Gastrocnemius medialis (tissue), 4 donors: ENCODE data around the gene SEPHS1. TPM values are rescaled to one million over a fixed set of nuclear protein-coding genes. Genes with fewer than 3 reads are reported as not detected.
A peak's percentile ranks its signal among the peaks of the same experiment; 100 is the strongest.
"Not testable (repeated sequence)": the region's sequence is repeated elsewhere in the genome, so short reads cannot be mapped to it uniquely, and the experiment has no call there.

Source experiments
- ATAC-seq, 2 donors: fragments of 150-250 bp; one replicate each; pipeline ENCODE4 v1.9.1; 2016
- DNase-seq, 2 donors: peaks; one replicate each; pipeline ENCODE4 v3.0.0-alpha.2; 2019
- H3K27ac ChIP-seq, 4 donors: fragments of 200-600 bp; sonication (generic); 1 replicate in 1 of 4; 2 replicates in 3 of 4; pipeline ENCODE4 v1.5.1; 2016 to 2018; ENCODE audit warnings: mild to moderate bottlenecking in 2 of 4, moderate library complexity in 1 of 4
- H3K27me3 ChIP-seq, 3 donors: fragments of 200-600 bp; sonication (generic) in 2 of 3; 1 replicate in 1 of 3; 2 replicates in 2 of 3; pipeline versions ENCODE4 v1.5.1 to v1.6.0; 2016 to 2019; ENCODE audit warnings: mild to moderate bottlenecking in 1 of 3, moderate library complexity in 1 of 3
- H3K36me3 ChIP-seq, 2 donors: fragments of 200-600 bp; sonication (generic) in 1 of 2; one replicate each; pipeline ENCODE4 v1.5.1; 2017 to 2018
- H3K4me1 ChIP-seq, 2 donors: fragments of 200-600 bp; sonication (generic) in 1 of 2; one replicate each; pipeline ENCODE4 v1.5.1; 2016 to 2017; ENCODE audit warnings: mild to moderate bottlenecking in 2 of 2
- H3K4me3 ChIP-seq, 4 donors: fragments of 200-600 bp; sonication (generic) in 3 of 4; 1 replicate in 1 of 4; 2 replicates in 3 of 4; pipeline ENCODE4 v1.5.1; 2016 to 2019; ENCODE audit warnings: mild to moderate bottlenecking in 2 of 4
- H3K9me3 ChIP-seq, 3 donors: fragments of 200-600 bp; sonication (generic) in 2 of 3; 1 replicate in 1 of 3; 2 replicates in 2 of 3; pipeline ENCODE4 v1.5.1; 2016 to 2019
- POLR2A ChIP-seq, 2 donors: fragments of 450-650 bp; IDR thresholded peaks; one replicate each; pipeline ENCODE4 v1.6.1; 2017; ENCODE audit warnings: antibody characterized with exemption in 2 of 2, mild to moderate bottlenecking in 2 of 2, moderate library complexity in 2 of 2
- in situ Hi-C, 4 donors: fragments of 200-750 bp; cut with MboI; loops; one replicate each; pipeline versions ENCODE4 v1.15.0 to v1.8.0; 2017; ENCODE audit warnings: low sequenced_read_pairs in 4 of 4
- intact Hi-C: fragments of 100-400 bp; cut with DNase I; formaldehyde crosslinking; loops from one replicate; pipeline ENCODE4 v1.15.1; 2023; ENCODE audit warnings: low total_unique reads
- total RNA-seq, 4 donors: library from RNA; depleted of rRNA; stranded (reverse); fragments of >200 nt; gene quantifications; one replicate each; pipeline versions ENCODE4 v1.1.0 to v1.2.3, GENCODE V29; 2016
- TF ChIP-seq, protein P1 (sequence below), 5 experiments: fragments of 450-650 bp in 3 of 5; fragments of 200-600 bp in 2 of 5; sonication (generic) in 2 of 5; IDR thresholded peaks in 4 of 5; conservative IDR thresholded peaks in 1 of 5; 1 replicate in 4 of 5; 2 replicates in 1 of 5; pipeline ENCODE4 v1.5.1; 2016 to 2019; ENCODE audit warnings: antibody characterized with exemption in 5 of 5, mild to moderate bottlenecking in 3 of 5, moderate library complexity in 3 of 5

The SEPHS1 gene
- total RNA-seq, 4 donors from 2014 or later: 22.4 to 29.7 (median 27.9) TPM

DNA sequence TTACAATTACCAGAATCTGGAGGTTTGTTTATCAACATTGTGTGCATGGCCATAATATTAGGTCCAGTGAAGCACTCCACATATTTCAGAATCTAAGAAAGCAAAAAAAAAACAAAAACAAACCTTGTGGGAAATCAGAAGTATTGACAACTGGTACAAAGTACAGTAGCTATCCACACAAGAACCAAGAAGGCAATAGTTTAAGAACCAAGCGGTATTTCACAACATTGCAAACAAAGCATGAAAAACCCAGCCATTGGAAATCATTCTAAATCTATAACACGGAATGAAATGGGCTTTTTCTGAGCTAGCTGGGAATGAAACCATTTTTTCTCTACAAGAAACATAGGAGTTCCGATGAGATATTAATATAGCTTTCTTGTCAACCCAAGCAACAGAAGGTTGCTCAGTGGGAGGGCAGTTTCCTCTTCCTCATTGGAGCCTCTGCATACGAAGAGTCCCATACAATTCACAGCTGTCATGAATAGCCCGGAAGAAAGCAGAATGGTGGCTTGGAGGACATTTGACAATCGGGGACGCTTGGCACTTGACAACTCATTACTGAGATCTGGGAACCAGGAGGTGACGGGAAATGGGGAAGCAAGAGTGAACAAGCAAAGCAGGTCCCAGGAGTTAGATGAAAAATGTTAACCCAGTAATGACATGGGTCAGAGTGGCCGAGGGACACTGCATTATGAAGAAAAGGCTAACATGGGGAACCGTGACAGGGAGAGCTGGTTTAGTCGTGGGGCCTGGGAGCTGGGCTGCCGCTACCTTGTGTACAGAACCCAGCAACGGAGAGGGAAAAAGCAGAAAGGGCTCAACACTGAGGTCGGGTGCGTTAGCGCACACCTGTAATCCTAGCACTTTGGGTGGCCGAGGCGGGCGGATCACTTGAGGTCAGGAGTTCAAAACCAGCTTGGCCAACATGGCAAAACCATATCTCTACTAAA, 56.0 kb downstream of the SEPHS1 start:
- ATAC-seq (no peak), DNase-seq (no peak)
- H3K4me1 ChIP-seq: peaks cover 0 to 2% of the 10 kb centered on the region in 2 donors
- in situ Hi-C loops: loop anchor here in 1 of 4 donors (10.0 kb wide), 1 partner anchor 127 kb away; the partner anchor contains the start of gene MCM10
- intact Hi-C loops: no loop called here
- no peak overlapping the region for H3K27ac ChIP-seq
- H3K27me3 ChIP-seq: no peaks in the 10 kb centered on the region
- no peaks in the 10 kb centered on the region for H3K9me3 ChIP-seq
- H3K4me3 ChIP-seq: no peak overlapping the region
- peaks cover 0 to 66% of the 10 kb centered on the region in 2 donors for H3K36me3 ChIP-seq
- TF ChIP-seq, protein P1, sequence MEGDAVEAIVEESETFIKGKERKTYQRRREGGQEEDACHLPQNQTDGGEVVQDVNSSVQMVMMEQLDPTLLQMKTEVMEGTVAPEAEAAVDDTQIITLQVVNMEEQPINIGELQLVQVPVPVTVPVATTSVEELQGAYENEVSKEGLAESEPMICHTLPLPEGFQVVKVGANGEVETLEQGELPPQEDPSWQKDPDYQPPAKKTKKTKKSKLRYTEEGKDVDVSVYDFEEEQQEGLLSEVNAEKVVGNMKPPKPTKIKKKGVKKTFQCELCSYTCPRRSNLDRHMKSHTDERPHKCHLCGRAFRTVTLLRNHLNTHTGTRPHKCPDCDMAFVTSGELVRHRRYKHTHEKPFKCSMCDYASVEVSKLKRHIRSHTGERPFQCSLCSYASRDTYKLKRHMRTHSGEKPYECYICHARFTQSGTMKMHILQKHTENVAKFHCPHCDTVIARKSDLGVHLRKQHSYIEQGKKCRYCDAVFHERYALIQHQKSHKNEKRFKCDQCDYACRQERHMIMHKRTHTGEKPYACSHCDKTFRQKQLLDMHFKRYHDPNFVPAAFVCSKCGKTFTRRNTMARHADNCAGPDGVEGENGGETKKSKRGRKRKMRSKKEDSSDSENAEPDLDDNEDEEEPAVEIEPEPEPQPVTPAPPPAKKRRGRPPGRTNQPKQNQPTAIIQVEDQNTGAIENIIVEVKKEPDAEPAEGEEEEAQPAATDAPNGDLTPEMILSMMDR (IDR thresholded peaks at IDR 0.05 in 4 of 5, conservative IDR thresholded peaks at IDR 0.05 in 1 of 5): no peak

DNA sequence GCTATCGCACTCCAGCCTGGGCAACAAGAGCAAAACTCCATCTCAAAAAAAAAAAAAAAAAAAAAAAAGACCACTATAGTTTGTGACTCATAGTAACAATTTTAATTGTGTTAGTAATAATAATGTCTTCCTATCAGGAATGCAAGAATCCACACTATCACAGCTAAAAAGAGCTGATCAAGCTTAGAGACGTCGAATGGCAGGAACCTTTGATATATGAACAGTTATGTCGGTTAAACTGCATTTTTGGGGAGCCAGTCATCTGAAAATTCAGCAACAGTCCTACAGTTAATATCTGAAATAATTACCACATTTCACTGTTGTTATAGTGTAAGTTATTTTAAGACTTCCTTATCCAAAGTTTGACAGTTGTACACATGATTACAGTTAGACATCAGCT, 57.0 kb downstream of the SEPHS1 start:
- in situ Hi-C loops (loop anchor here in 1 of 4 donors (10.0 kb wide), 1 partner anchor 126 kb away; the partner anchor contains the start of gene MCM10), intact Hi-C loops (no loop called here)
- no peak overlapping the region for H3K4me3 ChIP-seq
- H3K27ac ChIP-seq: no peak overlapping the region
- no peaks in the 10 kb centered on the region for H3K4me1 ChIP-seq
- DNase-seq (no peak), ATAC-seq (no peak)
- peaks cover 0 to 77% of the 10 kb centered on the region in 2 donors for H3K36me3 ChIP-seq
- TF ChIP-seq POLR2A (IDR thresholded peaks at IDR 0.05): no peak
- TF ChIP-seq, protein P1 (IDR thresholded peaks at IDR 0.05 in 4 of 5, conservative IDR thresholded peaks at IDR 0.05 in 1 of 5): no peak
- no peaks in the 10 kb centered on the region for H3K9me3 ChIP-seq
- H3K27me3 ChIP-seq: no peaks in the 10 kb centered on the region

DNA sequence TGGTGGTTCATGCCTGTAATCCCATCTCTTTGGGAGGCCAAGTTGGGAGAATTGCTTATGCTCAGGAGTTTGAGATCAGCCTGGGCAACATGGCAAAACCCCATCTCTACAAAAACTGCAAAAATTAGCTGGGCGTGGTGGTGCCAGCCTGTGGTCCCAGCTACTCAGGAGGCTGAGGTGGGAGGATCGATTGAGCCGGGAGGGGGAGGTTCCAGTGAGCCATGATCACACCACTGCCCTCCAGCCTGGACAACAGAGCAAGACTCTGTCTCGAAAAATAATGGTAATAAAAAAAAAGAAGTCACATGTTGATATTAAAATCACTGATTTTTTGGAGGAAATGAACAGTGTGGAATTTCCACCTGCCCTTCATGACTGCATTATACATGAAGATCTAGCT, 64.0 kb downstream of the SEPHS1 start:
- Histone ChIP-seq H3K4me1 (no peaks in the 10 kb centered on the region), H3K9me3 (no peaks in the 10 kb centered on the region), H3K27ac (no peak overlapping the region), H3K36me3 (peaks cover 0 to 85% of the 10 kb centered on the region in 2 donors), H3K27me3 (no peaks in the 10 kb centered on the region), H3K4me3 (no peak overlapping the region)
- TF ChIP-seq POLR2A (IDR thresholded peaks at IDR 0.05): no peak
- TF ChIP-seq, protein P1 (IDR thresholded peaks at IDR 0.05 in 4 of 5, conservative IDR thresholded peaks at IDR 0.05 in 1 of 5): no peak
- ATAC-seq: no peak
- in situ Hi-C loops: no loop called here
- intact Hi-C loops: no loop called here
- DNase-seq: no peak

DNA sequence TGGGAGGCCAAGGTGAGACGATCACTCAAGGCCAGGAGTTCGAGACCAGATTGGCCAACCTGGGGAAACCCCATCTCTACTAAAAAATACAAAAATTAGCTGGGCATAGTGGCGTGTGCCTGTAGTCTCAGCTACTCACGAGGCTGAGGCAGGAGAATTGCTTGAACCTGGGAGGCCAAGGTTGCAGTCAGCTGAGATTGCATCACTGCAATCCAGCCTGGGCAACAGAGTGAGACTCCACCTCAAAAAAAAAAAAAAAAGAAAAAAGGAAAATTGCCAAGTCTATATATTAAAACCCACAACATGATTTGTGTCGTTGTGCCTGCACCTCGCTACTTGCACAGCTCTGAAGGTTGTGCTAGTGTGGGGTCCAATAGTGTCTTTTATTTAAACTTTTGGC, 65.7 kb downstream of the SEPHS1 start:
- ATAC-seq, in situ Hi-C loops: not testable (repeated sequence)
- H3K36me3 ChIP-seq: peaks cover 3 to 87% of the 10 kb centered on the region in 2 donors

DNA sequence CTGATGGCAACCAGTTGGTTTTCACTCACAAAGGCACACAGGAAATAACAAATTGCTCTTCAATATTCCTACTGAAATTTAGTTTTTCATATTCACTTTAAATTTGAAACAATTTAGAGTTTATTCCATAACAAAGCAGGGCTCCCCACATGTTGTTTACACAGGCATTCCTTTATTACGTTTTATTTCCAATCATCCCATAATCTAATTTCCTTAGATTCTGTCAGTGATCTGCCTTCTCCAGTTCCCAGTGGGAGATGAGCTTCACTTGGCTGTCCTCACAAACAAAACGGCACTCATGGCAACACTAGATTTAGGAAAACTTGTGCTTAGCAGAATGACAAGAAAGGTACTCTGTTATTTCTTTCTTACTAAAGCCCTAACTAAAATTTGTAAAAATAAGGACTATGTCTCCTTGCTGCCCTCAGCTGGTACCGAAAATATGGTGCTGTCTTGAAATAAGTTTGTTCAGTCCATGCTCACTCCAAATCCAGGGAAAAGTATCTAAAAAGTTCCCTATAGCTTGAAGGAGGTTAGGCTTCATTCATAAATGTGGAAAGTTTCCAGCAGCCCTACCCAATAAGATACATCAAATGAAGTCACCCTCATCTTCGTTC, 71.2 kb downstream of the SEPHS1 start:
- in situ Hi-C loops (no loop called here), intact Hi-C loops (no loop called here)
- Histone ChIP-seq H3K27me3 (no peaks in the 10 kb centered on the region), H3K4me3 (no peak overlapping the region), H3K4me1 (peaks cover 13 to 16% of the 10 kb centered on the region in 2 donors), H3K27ac (peak overlapping the region in 1 of 4 donors; percentile 24), H3K9me3 (no peaks in the 10 kb centered on the region), H3K36me3 (peaks cover 3 to 43% of the 10 kb centered on the region in 2 donors)
- DNase-seq: no peak
- ATAC-seq: no peak
- no peak for TF ChIP-seq POLR2A (IDR thresholded peaks at IDR 0.05)
- TF ChIP-seq, protein P1 (IDR thresholded peaks at IDR 0.05 in 4 of 5, conservative IDR thresholded peaks at IDR 0.05 in 1 of 5): peak in 1 of 5 experiments; percentile 10

More for the DNA sequence above, 65.7 kb downstream of the SEPHS1 start:
- H3K4me3 ChIP-seq, H3K9me3 ChIP-seq, intact Hi-C loops, H3K27ac ChIP-seq, H3K27me3 ChIP-seq, H3K4me1 ChIP-seq, DNase-seq: not testable (repeated sequence)

DNA sequence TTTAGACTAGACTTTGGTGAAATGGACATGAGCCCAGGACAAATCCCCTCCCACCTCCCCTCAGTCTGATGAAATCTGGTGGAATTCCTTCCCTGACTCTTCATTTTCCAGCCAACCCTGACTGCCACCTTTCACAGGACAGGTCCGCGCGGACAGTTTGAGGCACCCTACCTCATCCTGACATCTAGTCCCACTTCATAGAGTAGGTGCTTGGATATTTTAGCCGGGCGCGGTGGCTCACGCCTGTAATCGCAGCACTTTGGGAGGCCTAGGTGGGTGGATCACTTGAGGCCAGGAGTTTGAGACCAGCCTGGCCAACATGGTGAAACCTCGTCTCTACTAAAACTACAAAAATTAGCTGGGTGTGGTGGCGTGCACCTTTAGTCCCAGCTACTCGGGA, 71.9 kb downstream of the SEPHS1 start:
- H3K9me3 ChIP-seq, H3K27ac ChIP-seq, ATAC-seq, H3K27me3 ChIP-seq, intact Hi-C loops, H3K4me3 ChIP-seq, DNase-seq, in situ Hi-C loops: not testable (repeated sequence)
- H3K4me1 ChIP-seq: peaks cover 16% of the 10 kb centered on the region in 2 donors
- H3K36me3 ChIP-seq: peaks cover 3 to 36% of the 10 kb centered on the region in 2 donors
